HepG2 (cell line): ENCODE data around the gene RTL5. TPM values are rescaled to one million over a fixed set of nuclear protein-coding genes. Genes with fewer than 3 reads are reported as not detected.

Experiments
- ATAC-seq: fragments of 200-7000 bp; cut with Tn5 transposase; 3 replicates; pipeline ENCODE4 v1.9.1; 2020; ENCODE audit warnings: mild to moderate bottlenecking, moderate library complexity
- BruUV-seq: library from RNA; stranded (reverse); fragments of 400-500 nt; replicated peaks from 2 replicates; lab custom pipeline; 2021; lab: Mats Ljungman, UMichigan
- CTCF ChIA-PET: fragments of 300-600 bp; formaldehyde crosslinking; extraction: SDS; loops from one replicate; lab custom pipeline; 2021; ENCODE audit warnings: low total read pairs, inconsistent platforms, low intra/inter-chr PET ratio; lab: Yijun Ruan, JAX
- POLR2A ChIA-PET: fragments of 350-600 bp; sonication (Branson Sonifier 250); formaldehyde crosslinking; loops from one replicate; lab custom pipeline; 2020; ENCODE audit warnings: antibody characterized with exemption, inconsistent platforms; lab: Yijun Ruan, JAX
- DNase-seq: peaks from one replicate; pipeline ENCODE4 v3.0.0-alpha.2; 2015; ENCODE audit warnings: low spot score
- FAIRE-seq: peaks from 3 replicates; lab custom pipeline; 2011; peaks lifted over from hg19 to GRCh38; lab: Jason Lieb, UNC
- H2AFZ ChIP-seq: one replicate; pipeline ENCODE4 v1.6.1; 2011; ENCODE audit warnings: low read length, inconsistent platforms
- H3K27ac ChIP-seq: fragments of 300-600 bp; 3 replicates; pipeline ENCODE4 v1.8.0; 2011; ENCODE audit warnings: mixed run types, mild to moderate bottlenecking, mixed read lengths, low read length, inconsistent platforms; ENCODE audit not compliant: insufficient read depth; ENCODE audit errors: extremely low read length
- H3K27me3 ChIP-seq, 2 experiments: fragments of 200-600 bp in 1 of 2; 2 replicates in 1 of 2; 3 replicates in 1 of 2; pipeline versions ENCODE4 v1.6.0 to v1.8.0; 2011; ENCODE audit warnings: low read length in 2 of 2, mild to moderate bottlenecking in 2 of 2, moderate library complexity in 2 of 2, inconsistent platforms in 1 of 2; ENCODE audit not compliant: insufficient read depth in 2 of 2, control insufficient read depth in 1 of 2
- H3K36me3 ChIP-seq, 2 experiments: fragments of 200-600 bp in 1 of 2; replicated peaks in 1 of 2; 2 replicates in 1 of 2; 3 replicates in 1 of 2; pipeline versions ENCODE4 v1.5.1 to v1.8.0; 2011; ENCODE audit warnings: low read length in 2 of 2, inconsistent platforms in 1 of 2; ENCODE audit not compliant: insufficient read depth in 2 of 2, control insufficient read depth in 1 of 2
- H3K4me1 ChIP-seq: 2 replicates; pipeline ENCODE4 v1.5.1; 2012; ENCODE audit warnings: low read length, inconsistent platforms; ENCODE audit not compliant: insufficient read depth
- H3K4me2 ChIP-seq: 2 replicates; pipeline ENCODE4 v1.6.0; 2011; ENCODE audit warnings: low read depth, low read length, inconsistent platforms
- H3K4me3 ChIP-seq, 3 experiments: fragments of 200-600 bp in 1 of 3; sonication (generic), shearing (Covaris generic) in 1 of 3; replicated peaks in 1 of 3; 2 replicates each; pipeline ENCODE4 v1.5.1; 2011 to 2016; ENCODE audit warnings: low read length in 3 of 3, inconsistent platforms in 2 of 3, low read depth in 2 of 3, mild to moderate bottlenecking in 2 of 3, control low read depth in 1 of 3, mixed read lengths in 1 of 3; ENCODE audit not compliant: insufficient read depth in 1 of 3
- H3K79me2 ChIP-seq: one replicate; pipeline ENCODE4 v1.6.1; 2011; ENCODE audit warnings: low read length, inconsistent platforms; ENCODE audit not compliant: insufficient read depth
- H3K9ac ChIP-seq: 2 replicates; pipeline ENCODE4 v1.6.0; 2011; ENCODE audit warnings: mild to moderate bottlenecking, low read depth, low read length, inconsistent platforms; ENCODE audit not compliant: insufficient read depth
- H3K9me3 ChIP-seq: 2 replicates; pipeline ENCODE4 v1.5.1; 2012; ENCODE audit warnings: mild to moderate bottlenecking, low read length
- H4K20me1 ChIP-seq: 2 replicates; pipeline ENCODE4 v1.6.0; 2011; ENCODE audit warnings: inconsistent platforms, mild to moderate bottlenecking, low read length, moderate library complexity; ENCODE audit not compliant: insufficient read depth
- ADNP ChIP-seq: sonication (generic); formaldehyde crosslinking; IDR thresholded peaks from 2 replicates; pipeline ENCODE4 v1.4.0; 2020; ENCODE audit warnings: missing genetic modification reagents
- ARID4A ChIP-seq: sonication (generic); formaldehyde crosslinking; IDR thresholded peaks from 2 replicates; pipeline ENCODE4 v1.5.0; 2020; ENCODE audit warnings: mild to moderate bottlenecking, missing genetic modification reagents, borderline replicate concordance
- MLXIP ChIP-seq: sonication (generic); formaldehyde crosslinking; IDR thresholded peaks from 2 replicates; pipeline ENCODE4 v1.9.0; 2021; ENCODE audit warnings: missing genetic modification reagents, borderline replicate concordance
- NR2F6 ChIP-seq, 2 experiments: IDR thresholded peaks; 2 replicates each; pipeline ENCODE4 v1.6.1; 2016; ENCODE audit warnings: antibody characterized with exemption in 1 of 2, mild to moderate bottlenecking in 1 of 2
- SMARCC2 ChIP-seq: fragments of 450-650 bp; IDR thresholded peaks from 2 replicates; pipeline ENCODE4 v1.6.1; 2017; ENCODE audit warnings: antibody characterized with exemption, mild to moderate bottlenecking
- SP140L ChIP-seq: sonication (generic); formaldehyde crosslinking; IDR thresholded peaks from 2 replicates; pipeline ENCODE4 v1.4.0; 2020; ENCODE audit warnings: missing genetic modification reagents, borderline replicate concordance
- ZBTB46 ChIP-seq: sonication (generic); formaldehyde crosslinking; IDR thresholded peaks from 2 replicates; pipeline ENCODE4 v1.4.0; 2020; ENCODE audit warnings: mild to moderate bottlenecking, missing genetic modification reagents, borderline replicate concordance
- ZFP1 ChIP-seq: IDR thresholded peaks from 2 replicates; pipeline ENCODE4 v1.6.1; 2016
- ZNF441 ChIP-seq: sonication (generic); formaldehyde crosslinking; IDR thresholded peaks from 2 replicates; pipeline ENCODE4 v1.7.0; 2021; ENCODE audit warnings: missing genetic modification reagents, borderline replicate concordance
- ZNF607 ChIP-seq: sonication (generic); formaldehyde crosslinking; IDR thresholded peaks from 2 replicates; pipeline ENCODE4 v1.5.1; 2020; ENCODE audit warnings: missing genetic modification reagents, mild to moderate bottlenecking, borderline replicate concordance
- ZNF761 ChIP-seq: sonication (generic); formaldehyde crosslinking; conservative IDR thresholded peaks from 2 replicates; pipeline ENCODE4 v1.4.0; 2020; ENCODE audit warnings: mild to moderate bottlenecking, missing genetic modification reagents
- ZNF782 ChIP-seq: sonication (generic); formaldehyde crosslinking; IDR thresholded peaks from 2 replicates; pipeline ENCODE4 v1.4.0; 2020; ENCODE audit warnings: missing genetic modification reagents, mild to moderate bottlenecking, borderline replicate concordance
- WGBS: methylation state at CpG from one replicate; pipeline ENCODE4 v1.1.6; 2017; ENCODE audit warnings: low lambda C conversion rate; 5-methylcytosine and 5-hydroxymethylcytosine counted together
- in situ Hi-C: cut with HindIII; loops from 2 replicates; pipeline ENCODE4 v1.10.0; 2017; ENCODE audit warnings: low pct_unique_long_range_greater_than_20kb; ENCODE audit not compliant: extremely low pct_ligation_motif_present
- intact Hi-C: fragments of 100-400 bp; cut with micrococcal nuclease; formaldehyde crosslinking; loops from one replicate; pipeline ENCODE4 v1.10.0; 2022; ENCODE audit not compliant: unreplicated experiment
- polyA plus RNA-seq, 8 experiments: library from polyadenylated mRNA; depleted of rRNA in 3 of 8; stranded (reverse) in 7 of 8; unstranded in 1 of 8; fragments of >200 nt; fragmentation: Illumina TruSeq in 4 of 8; extraction: Trizol in 4 of 8; gene quantifications; 2 replicates each; pipeline versions ENCODE4 v1.2.1 to v1.2.3, GENCODE V29; 2011 to 2016; ENCODE audit warnings: low read depth in 4 of 8, missing spikeins in 1 of 8, mixed read lengths in 1 of 8; ENCODE audit not compliant: insufficient read depth in 1 of 8
- total RNA-seq, 5 experiments: library from RNA; depleted of rRNA; stranded (reverse); fragments of >200 nt; fragmentation: Illumina TruSeq; extraction: Trizol; gene quantifications; 2 replicates each; pipeline ENCODE4 v1.2.3, GENCODE V29; 2016; ENCODE audit warnings: low read depth in 1 of 5

RTL5 gene
- total and polyA plus RNA-seq, 2 of the 13 experiments (the other 11 are each of a cell fraction or from before 2014, with no cell fraction given) = not detected

GRCh38 chrX:72146527-72146926 is 14.8 kb upstream of the RTL5 start:
- intact Hi-C loops (no loop called here), in situ Hi-C loops (no loop called here)
- CTCF ChIA-PET = no interaction called here
- no peak for FAIRE-seq
- Histone ChIP-seq H3K4me2 (no peak overlapping the region), H3K4me1 (no peaks in the 10 kb centered on the region), H3K36me3 (no peaks in the 10 kb centered on the region), H3K27ac (no peak overlapping the region), H3K27me3 (no peaks in the 10 kb centered on the region), H4K20me1 (no peaks in the 10 kb centered on the region), H3K4me3 (no peak overlapping the region)
- BruUV-seq = no TSS peak
- POLR2A ChIA-PET = no interaction called here
- no peak for ATAC-seq
- WGBS = 0% methylated on average over 2 of the region's 2 CpGs
- DNase-seq = no peak
- no peak for TF ChIP-seq ZNF761 (CRISPR knock-in tag)
- no peak for TF ChIP-seq MLXIP (CRISPR knock-in tag)
- TF ChIP-seq ZNF441 (CRISPR knock-in tag) = no peak
- no peak for TF ChIP-seq ARID4A
- TF ChIP-seq ZNF782 (CRISPR knock-in tag) = no peak
- TF ChIP-seq ADNP (CRISPR knock-in tag) = no peak
- no peak for TF ChIP-seq SP140L (CRISPR knock-in tag)
- TF ChIP-seq ZFP1 (CRISPR knock-in tag) = no peak
- TF ChIP-seq ZNF607 (CRISPR knock-in tag) = no peak
- TF ChIP-seq NR2F6 (IDR thresholded peaks at IDR 0.05) = no peak
- TF ChIP-seq NR2F6 (CRISPR knock-in tag; IDR thresholded peaks at IDR 0.05) = no peak
- no peak for TF ChIP-seq SMARCC2
- TF ChIP-seq ZBTB46 (CRISPR knock-in tag) = no peak
- TF ChIP-seq, all 625 proteins: peak for 0
- H3K79me2 ChIP-seq = no peaks in the 10 kb centered on the region
- H2AFZ ChIP-seq = no peak overlapping the region
- no peak overlapping the region for H3K9ac ChIP-seq
- no peaks in the 10 kb centered on the region for H3K9me3 ChIP-seq
